Activated CD8-positive, alpha-beta memory T cell treated with anti-CD3 and anti-CD28 coated beads for 24 hours (primary cell): ENCODE data around the gene ACSM4.

ENCODE experiments used
- DNase-seq: peaks from one replicate; pipeline ENCODE4 v3.0.0-alpha.2; 2020

The ACSM4 gene

DNA sequence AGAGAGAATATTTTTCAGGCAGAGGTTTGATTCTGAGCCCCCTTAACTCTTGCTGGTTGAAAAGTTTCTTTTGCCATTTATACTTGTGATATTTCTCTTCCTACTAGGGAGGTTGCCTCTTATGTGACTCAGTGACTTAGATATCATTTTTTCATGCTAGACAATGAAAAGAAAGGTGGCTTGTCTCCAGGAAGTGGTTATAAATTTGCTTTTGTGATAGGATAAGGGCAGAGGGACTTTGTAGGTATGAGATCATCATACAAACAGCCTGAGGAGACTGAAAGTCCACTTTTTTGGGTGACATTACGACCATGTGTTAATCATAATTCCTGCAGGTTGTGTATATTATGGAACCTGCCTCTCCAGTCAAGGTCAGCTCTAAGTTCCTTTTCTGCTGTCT, 35.8 kb downstream of the ACSM4 start:
- DNase-seq: no peak

GRCh38 chr12:7344833-7345606, 41.1 kb downstream of the ACSM4 start:
- DNase-seq: no peak

GRCh38 chr12:7346551-7347225, 42.8 kb downstream of the ACSM4 start:
- no peak for DNase-seq

DNA sequence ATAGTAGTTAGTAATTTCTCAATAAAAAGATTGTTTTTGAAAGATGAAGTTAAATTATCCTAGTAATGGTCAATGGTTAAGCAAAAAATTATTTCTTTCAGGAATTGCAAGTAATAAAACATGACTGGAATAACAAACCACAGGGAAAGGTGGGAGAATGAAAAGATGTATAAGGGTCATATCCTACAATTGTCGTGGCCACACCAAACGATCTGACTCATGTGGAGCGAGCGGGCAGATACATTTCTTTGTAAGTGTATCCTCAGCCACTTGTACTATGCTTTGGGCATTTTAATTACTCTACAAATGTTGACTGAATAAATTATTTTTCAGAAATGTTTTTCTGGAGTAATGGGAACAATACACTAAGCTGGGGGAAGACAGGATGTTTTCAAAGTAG, 45.5 kb downstream of the ACSM4 start:
- no peak for DNase-seq

- no peak for DNase-seq
Measured at GRCh38 chr12:7351177-7351576, 47.3 kb downstream of the ACSM4 start.

DNA sequence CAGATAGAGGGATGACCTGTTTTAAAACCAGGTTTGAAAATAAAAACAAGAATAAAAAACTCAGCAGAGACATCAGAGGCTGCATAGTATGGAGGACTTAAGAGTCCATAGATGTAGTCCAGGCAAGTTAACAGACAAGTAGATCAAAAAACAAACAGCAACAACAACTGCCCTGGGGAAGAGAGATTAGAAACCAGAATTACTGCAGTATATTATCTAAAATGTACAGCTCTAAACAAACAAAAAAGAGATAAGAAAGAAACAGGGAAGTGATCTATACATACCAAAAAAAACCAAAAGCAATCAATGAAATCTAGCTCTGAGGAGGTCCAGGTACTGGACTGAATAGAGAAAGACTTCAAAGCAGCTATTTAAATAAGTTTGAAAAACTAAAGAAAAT, 48.8 kb downstream of the ACSM4 start:
- DNase-seq: no peak

GRCh38 chr12:7354529-7354928, 50.7 kb downstream of the ACSM4 start:
- DNase-seq: no peak

DNA sequence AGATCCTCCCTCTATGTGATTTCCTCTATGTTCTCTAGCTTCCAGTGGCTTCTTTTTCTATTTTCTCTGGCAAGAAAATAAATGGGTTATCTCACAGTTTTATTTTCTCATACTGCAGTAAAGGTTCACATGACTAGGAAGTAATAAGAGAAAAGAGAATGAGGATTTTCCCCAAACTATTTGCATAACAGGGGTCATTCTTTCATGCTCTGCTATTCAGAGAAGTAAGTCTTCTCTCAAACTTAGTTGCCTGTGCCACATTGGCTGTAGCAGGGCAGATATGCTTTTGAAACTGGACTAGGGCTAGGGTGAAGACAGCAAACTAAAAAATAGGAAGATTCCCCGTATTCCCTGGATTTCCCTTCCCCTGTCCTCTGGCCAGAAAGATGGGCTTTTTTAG, 57.4 kb downstream of the ACSM4 start:
- DNase-seq: no peak

DNA sequence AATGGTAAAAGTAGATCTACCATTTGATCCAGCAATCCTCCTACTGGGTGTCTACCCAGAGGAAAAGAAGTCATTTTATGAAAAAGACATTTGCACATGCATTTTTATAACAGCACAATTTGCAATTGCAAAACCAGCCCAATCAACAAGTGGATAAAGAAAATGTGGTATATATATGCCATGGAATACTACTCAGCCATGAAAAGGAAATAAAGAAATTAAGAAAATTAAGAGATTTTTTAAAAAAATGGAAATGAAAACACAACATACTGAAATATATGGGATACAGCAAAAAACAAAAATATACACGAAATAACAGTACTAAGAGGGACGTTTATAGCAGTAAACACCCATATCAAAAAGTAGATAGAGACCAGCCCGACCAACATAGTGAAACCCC, 58.9 kb downstream of the ACSM4 start:
- DNase-seq: no peak

DNA sequence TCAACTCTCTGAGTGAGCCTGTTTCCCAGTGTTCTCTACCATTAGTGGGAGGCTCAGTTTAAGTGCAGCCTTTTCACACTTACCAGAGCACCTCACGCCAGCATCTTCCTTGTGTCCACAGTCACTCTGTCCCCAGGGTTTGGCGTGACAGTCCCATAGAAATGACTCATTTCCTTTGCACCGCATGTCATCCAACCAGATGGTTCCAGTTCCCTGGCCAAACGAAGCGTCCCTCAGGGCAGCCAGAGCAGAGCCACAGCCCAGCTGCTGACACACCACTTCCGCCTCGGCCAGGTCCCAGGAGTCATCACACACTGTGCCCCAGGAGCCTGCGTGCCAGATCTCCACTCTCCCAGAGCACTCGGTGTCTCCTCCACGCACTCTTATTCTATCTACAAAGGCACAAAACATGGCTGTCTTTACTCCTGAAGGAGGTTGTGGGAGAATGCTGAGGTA, 65.4 kb downstream of the ACSM4 start:
- no peak for DNase-seq

DNA sequence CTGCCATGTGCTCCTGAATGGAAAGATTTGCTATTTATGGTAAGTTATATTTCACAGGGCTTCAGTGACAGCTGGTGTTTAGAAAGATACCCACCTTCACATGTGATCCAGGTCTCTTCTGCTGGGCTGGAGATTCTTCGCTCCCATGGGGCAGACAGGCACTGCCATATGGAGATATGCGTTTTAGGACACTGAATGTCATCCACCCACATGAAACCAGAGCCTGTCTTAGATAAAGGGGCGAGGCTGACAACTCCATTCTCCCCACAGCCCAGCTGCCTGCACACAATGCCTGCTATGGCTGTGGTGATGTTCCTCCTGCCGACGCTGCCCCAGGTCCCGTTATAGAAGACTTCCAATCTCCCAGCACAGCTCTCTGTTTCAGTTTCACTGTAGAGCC, 69.4 kb downstream of the ACSM4 start:
- DNase-seq: no peak

- DNase-seq: no peak
Measured at GRCh38 chr12:7374423-7375144, 70.7 kb downstream of the ACSM4 start.

GRCh38 chr12:7375145-7375543, 71.3 kb downstream of the ACSM4 start:
- DNase-seq: no peak

- DNase-seq: no peak
Measured at GRCh38 chr12:7376196-7376595, 72.3 kb downstream of the ACSM4 start.
